RWPE2 (cell line): ENCODE results near the gene GAS2L1.

Experiments
- ATAC-seq: fragments of 200-7000 bp; cut with Tn5 transposase; 3 replicates; pipeline ENCODE4 v1.9.1; 2021; ENCODE audit warnings: low read depth
- DNase-seq: peaks from one replicate; pipeline ENCODE4 v3.0.0-alpha.2; 2020; ENCODE audit warnings: low spot score
- H3K27ac ChIP-seq: fragments of 450-650 bp; 2 replicates; pipeline ENCODE4 v1.5.1; 2017; ENCODE audit warnings: mild to moderate bottlenecking; ENCODE audit not compliant: poor library complexity, severe bottlenecking
- H3K27me3 ChIP-seq: fragments of 250-450 bp; sonication (Bioruptor Pico); 2 replicates; pipeline ENCODE4 v1.5.1; 2021; ENCODE audit warnings: mild to moderate bottlenecking, moderate library complexity; ENCODE audit not compliant: insufficient read depth, poor library complexity, severe bottlenecking
- H3K36me3 ChIP-seq: fragments of 250-450 bp; sonication (Bioruptor Pico); 2 replicates; pipeline ENCODE4 v1.5.1; 2020; ENCODE audit warnings: low read depth, mild to moderate bottlenecking, moderate library complexity
- H3K4me1 ChIP-seq: fragments of 250-450 bp; sonication (Bioruptor Pico); 2 replicates; pipeline ENCODE4 v1.5.1; 2021; ENCODE audit warnings: mild to moderate bottlenecking, moderate library complexity; ENCODE audit not compliant: insufficient read depth, poor library complexity, severe bottlenecking
- H3K4me3 ChIP-seq: fragments of 250-450 bp; sonication (Bioruptor Pico); 2 replicates; pipeline ENCODE4 v1.5.1; 2021; ENCODE audit warnings: mild to moderate bottlenecking, moderate library complexity; ENCODE audit not compliant: severe bottlenecking
- H3K9me3 ChIP-seq: fragments of 250-450 bp; sonication (Bioruptor Pico); 2 replicates; pipeline ENCODE4 v1.5.1; 2021; ENCODE audit warnings: mild to moderate bottlenecking, moderate library complexity; ENCODE audit not compliant: severe bottlenecking
- CTCF ChIP-seq: fragments of 450-650 bp; IDR thresholded peaks from one replicate; pipeline ENCODE4 v1.5.1; 2017; ENCODE audit warnings: mild to moderate bottlenecking, moderate library complexity; ENCODE audit not compliant: poor library complexity, severe bottlenecking

GAS2L1 gene

DNA sequence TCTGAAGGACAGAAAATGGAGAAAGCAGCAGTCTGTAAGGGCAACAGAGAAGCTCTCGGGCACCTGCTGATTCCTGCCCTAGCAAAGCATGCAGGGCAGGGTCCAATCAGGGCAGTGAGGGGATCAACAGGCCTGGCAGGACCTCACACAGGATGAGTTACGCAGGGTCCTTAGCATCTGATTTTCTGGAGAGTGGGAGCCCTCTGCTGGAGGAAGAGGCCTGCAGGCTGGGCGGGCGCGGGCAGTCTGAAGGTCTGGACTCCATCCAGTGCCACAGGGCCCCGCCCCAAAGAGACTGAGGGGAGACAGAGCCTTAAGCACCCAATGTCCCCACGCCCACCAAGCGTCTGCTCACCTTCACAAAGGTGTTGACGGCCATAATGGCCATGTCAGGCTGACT, 53.0 kb downstream of the GAS2L1 start:
- H3K27me3 ChIP-seq = no peaks in the 10 kb centered on the region
- no peaks in the 10 kb centered on the region for H3K9me3 ChIP-seq
- H3K4me1 ChIP-seq = no peaks in the 10 kb centered on the region
- no peak overlapping the region for H3K4me3 ChIP-seq
- H3K36me3 ChIP-seq = peaks cover 29% of the 10 kb centered on the region
- no peak overlapping the region for H3K27ac ChIP-seq
- ATAC-seq = peak; percentile 76
- peak; percentile 46 for TF ChIP-seq CTCF
- DNase-seq = no peak
